K562 (cell line): ENCODE measurements around the gene RREB1. TPM values are rescaled to one million over a fixed set of nuclear protein-coding genes. Genes with fewer than 3 reads are reported as not detected.

Experiments used
- CBFB ChIP-seq: sonication (generic); formaldehyde crosslinking; IDR thresholded peaks from 2 replicates; pipeline ENCODE4 v1.4.0; 2020; ENCODE audit warnings: mild to moderate bottlenecking, missing genetic modification reagents
- CEBPG ChIP-seq, 3 experiments: fragments of 200-800 bp in 1 of 3; sonication (Bioruptor generic) in 1 of 3; sonication (generic) in 1 of 3; formaldehyde crosslinking in 1 of 3; IDR thresholded peaks in 2 of 3; conservative IDR thresholded peaks in 1 of 3; 2 replicates each; pipeline versions ENCODE4 v1.6.1 to v1.8.0; 2016 to 2022; ENCODE audit warnings: missing compliant biosample characterization in 2 of 3, missing genetic modification characterization in 2 of 3, mild to moderate bottlenecking in 1 of 3, missing genetic modification reagents in 1 of 3
- EP400 ChIP-seq: fragments of 450-650 bp; IDR thresholded peaks from 2 replicates; pipeline ENCODE4 v1.6.1; 2017; ENCODE audit warnings: antibody characterized with exemption, mild to moderate bottlenecking, moderate library complexity
- FOXO4 ChIP-seq: fragments of 450-650 bp; formaldehyde crosslinking; IDR thresholded peaks from 2 replicates; pipeline ENCODE4 v1.4.0; 2020; ENCODE audit warnings: mild to moderate bottlenecking, moderate library complexity
- GTF2E2 ChIP-seq: fragments of 200-800 bp; sonication (Bioruptor generic); IDR thresholded peaks from 2 replicates; pipeline ENCODE4 v1.6.1; 2016; ENCODE audit warnings: missing genetic modification characterization, missing compliant biosample characterization
- IRF9 ChIP-seq: fragments of 450-650 bp; IDR thresholded peaks from 2 replicates; pipeline ENCODE4 v1.6.1; 2016; ENCODE audit warnings: missing biosample characterization, missing genetic modification characterization
- MTA3 ChIP-seq: fragments of 450-650 bp; formaldehyde crosslinking; IDR thresholded peaks from 2 replicates; pipeline ENCODE4 v1.6.1; 2017; ENCODE audit warnings: mild to moderate bottlenecking, borderline replicate concordance
- MTF1 ChIP-seq: fragments of 250-450 bp; sonication (Bioruptor Pico); IDR thresholded peaks from 2 replicates; pipeline ENCODE4 v1.9.0; 2021; ENCODE audit warnings: moderate library complexity, mild to moderate bottlenecking, inconsistent platforms, borderline replicate concordance
- NR0B1 ChIP-seq: fragments of 450-650 bp; IDR thresholded peaks from one replicate; pipeline ENCODE4 v1.6.1; 2018; ENCODE audit warnings: mild to moderate bottlenecking, moderate library complexity; ENCODE audit not compliant: partially characterized antibody
- PHTF2 ChIP-seq: fragments of 250-450 bp; sonication (Bioruptor Pico); IDR thresholded peaks from 2 replicates; pipeline ENCODE4 v1.5.0; 2021; ENCODE audit warnings: mild to moderate bottlenecking
- POLR2A ChIP-seq: fragments of 450-650 bp; conservative IDR thresholded peaks from 2 replicates; pipeline ENCODE4 v1.6.1; 2016
- SMARCA4 ChIP-seq: fragments of 450-650 bp; IDR thresholded peaks from 2 replicates; pipeline ENCODE4 v1.6.1; 2016
- ZBTB17 ChIP-seq: fragments of 450-650 bp; formaldehyde crosslinking; IDR thresholded peaks from 2 replicates; pipeline ENCODE4 v1.4.0; 2020; ENCODE audit warnings: mild to moderate bottlenecking
- ZFP36 ChIP-seq: fragments of 150-350 bp; IDR thresholded peaks from 2 replicates; pipeline ENCODE4 v1.6.1; 2018; ENCODE audit warnings: low read length, low read depth; ENCODE audit not compliant: partially characterized antibody
- ZFP91 ChIP-seq: sonication (generic); formaldehyde crosslinking; IDR thresholded peaks from 2 replicates; pipeline ENCODE4 v1.8.0; 2022; ENCODE audit warnings: mild to moderate bottlenecking, missing genetic modification reagents
- ZMIZ1 ChIP-seq, 2 experiments: fragments of 150-350 bp in 1 of 2; IDR thresholded peaks; 2 replicates each; pipeline ENCODE4 v1.6.1; 2012 to 2016; ENCODE audit warnings: low read depth in 2 of 2, low read length in 2 of 2, mild to moderate bottlenecking in 1 of 2, moderate library complexity in 1 of 2
- ZNF766 ChIP-seq: fragments of 200-800 bp; sonication (Bioruptor generic); conservative IDR thresholded peaks from 2 replicates; pipeline ENCODE4 v1.6.1; 2016; ENCODE audit warnings: missing genetic modification characterization, missing compliant biosample characterization
- polyA plus RNA-seq, 8 experiments: library from polyadenylated mRNA; depleted of rRNA in 4 of 8; stranded (reverse) in 5 of 8; unstranded in 3 of 8; fragments of >200 nt; fragmentation: Nextera tagmentation in 2 of 8; fragmentation: Illumina TruSeq in 1 of 8; extraction: Ambion mirVana in 2 of 8; extraction: Trizol in 1 of 8; gene quantifications; 2 replicates each; pipeline versions ENCODE4 v1.2.1 to v1.2.3, GENCODE V29; 2011 to 2014; ENCODE audit warnings: inconsistent platforms in 1 of 8, missing spikeins in 1 of 8
- total RNA-seq, 7 experiments: library from RNA; depleted of rRNA in 6 of 7; stranded (reverse); fragments of >200 nt in 6 of 7; fragmentation: Illumina TruSeq in 2 of 7; extraction: Trizol in 2 of 7; gene quantifications; 2 replicates each; pipeline versions ENCODE4 v1.2.1 to v1.2.3, GENCODE V29; 2011 to 2021; ENCODE audit warnings: low replicate concordance in 1 of 7

The RREB1 gene
- total and polyA plus RNA-seq, 9 of the 15 experiments (the other 6 are each of a cell fraction or from before 2014, with no cell fraction given) = 3.3 to 64.2 (median 19.3) TPM

GRCh38 chr6:7166410-7167293 is 58.9 kb downstream of the RREB1 start (continued):
- TF ChIP-seq ZMIZ1 (IDR thresholded peaks at IDR 0.05; ENCODE audit: low read depth in 2 of 2, low read length in 2 of 2) = no peak
- TF ChIP-seq CEBPG (CRISPR knock-in tag; IDR thresholded peaks at IDR 0.05) = peak; percentile 89
- TF ChIP-seq CEBPG (tag; conservative IDR thresholded peaks at IDR 0.05 in 1 of 2, IDR thresholded peaks at IDR 0.05 in 1 of 2) = peak; percentile 61 to 69; a peak in 2 of 4 replicates
- peak; percentile 88 for TF ChIP-seq SMARCA4
- 0 out of 2 replicates have a peak, but pooled peaks have one; percentile 60 for TF ChIP-seq CBFB (CRISPR knock-in tag)
- no peak; the same call in 1 of the 2 replicates for TF ChIP-seq ZFP91 (CRISPR knock-in tag)
- TF ChIP-seq ZNF766 = peak; percentile 95
- no peak for TF ChIP-seq MTF1 (CRISPR knock-in tag)
- peak; percentile 17; the same call in 1 of the 2 replicates for TF ChIP-seq POLR2A
- TF ChIP-seq FOXO4 = 0 out of 2 replicates have a peak, but pooled peaks have one; percentile 63
- TF ChIP-seq EP400 = peak; percentile 81
- TF ChIP-seq NR0B1 = no peak
- TF ChIP-seq ZFP36 = peak; percentile 28
- no peak for TF ChIP-seq PHTF2
- peak; percentile 66 for TF ChIP-seq IRF9 (tag)
- TF ChIP-seq ZBTB17 (CRISPR knock-in tag) = peak; percentile 90
- peak; percentile 80; the same call in 1 of the 2 replicates for TF ChIP-seq MTA3
- 0 out of 2 replicates have a peak, but pooled peaks have one; percentile 70 for TF ChIP-seq GTF2E2 (tag)
